GM19193 (cell line): ENCODE results near the gene THADA.

Experiments used
- POLR2A ChIP-seq: IDR thresholded peaks from 4 replicates; pipeline ENCODE4 v1.6.1; 2011; ENCODE audit not compliant: insufficient read depth, insufficient read length; ENCODE audit errors: extremely low read depth

THADA gene

GRCh38 chr2:43414586-43415135 is 181.2 kb downstream of the THADA start:
- no peak for TF ChIP-seq POLR2A

GRCh38 chr2:43414033-43414432 is 181.8 kb downstream of the THADA start:
- TF ChIP-seq POLR2A = no peak

GRCh38 chr2:43412114-43412753 is 183.6 kb downstream of the THADA start:
- TF ChIP-seq POLR2A = no peak

GRCh38 chr2:43410055-43410604 is 185.7 kb downstream of the THADA start:
- no peak for TF ChIP-seq POLR2A

DNA sequence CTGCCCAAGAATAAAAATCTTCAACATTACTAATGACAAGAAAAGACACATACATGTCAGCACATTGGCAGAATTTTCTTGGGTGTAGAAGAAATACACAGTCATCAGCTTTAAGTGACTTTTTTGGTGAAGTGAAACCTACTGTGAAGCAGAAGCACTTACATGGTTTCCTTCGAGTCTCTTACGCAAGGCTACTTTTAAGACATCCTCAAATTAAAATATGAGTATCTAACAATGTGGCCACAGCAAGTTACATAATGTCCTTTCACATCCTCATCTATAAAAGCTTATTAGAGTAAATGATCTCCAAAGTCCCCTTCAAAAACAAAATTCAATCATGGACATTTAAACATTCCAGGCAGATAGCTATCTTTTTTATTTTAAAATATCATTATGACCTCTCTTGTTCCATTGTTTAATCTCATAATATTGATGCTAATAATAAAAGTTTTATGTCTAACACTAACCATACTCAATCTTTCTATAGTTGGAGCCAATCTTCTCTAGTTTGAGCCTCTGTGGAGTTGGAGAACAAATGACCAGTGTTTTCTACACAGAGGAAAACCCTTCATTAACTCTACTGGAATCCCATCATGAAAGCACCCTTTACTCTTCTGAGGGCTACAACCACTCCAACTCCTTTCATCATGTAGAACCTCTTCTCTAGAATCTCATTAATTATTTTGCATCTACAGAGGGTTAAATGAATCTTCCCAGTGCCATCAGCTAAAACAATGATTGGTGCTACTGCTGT is 187.3 kb downstream of the THADA start:
- no peak for TF ChIP-seq POLR2A

DNA sequence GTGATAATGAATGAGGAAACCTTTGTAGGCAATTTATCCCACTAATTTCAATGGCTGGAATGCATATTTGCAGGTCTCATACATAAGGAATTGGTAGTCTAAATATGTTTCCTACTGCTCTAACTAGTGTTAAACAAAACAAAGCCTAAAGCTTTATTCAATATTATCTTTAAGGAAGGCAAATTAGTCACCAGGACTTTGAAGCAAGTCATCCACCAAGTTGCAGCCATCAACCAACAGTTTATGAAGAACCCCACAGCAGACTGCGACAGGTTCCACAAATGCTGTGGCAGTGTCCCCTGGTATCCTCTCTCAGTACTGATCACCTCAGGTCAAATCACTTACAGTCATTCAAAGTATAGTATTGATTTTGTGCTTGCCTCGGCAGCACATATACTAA is 187.9 kb downstream of the THADA start:
- TF ChIP-seq POLR2A = no peak

DNA sequence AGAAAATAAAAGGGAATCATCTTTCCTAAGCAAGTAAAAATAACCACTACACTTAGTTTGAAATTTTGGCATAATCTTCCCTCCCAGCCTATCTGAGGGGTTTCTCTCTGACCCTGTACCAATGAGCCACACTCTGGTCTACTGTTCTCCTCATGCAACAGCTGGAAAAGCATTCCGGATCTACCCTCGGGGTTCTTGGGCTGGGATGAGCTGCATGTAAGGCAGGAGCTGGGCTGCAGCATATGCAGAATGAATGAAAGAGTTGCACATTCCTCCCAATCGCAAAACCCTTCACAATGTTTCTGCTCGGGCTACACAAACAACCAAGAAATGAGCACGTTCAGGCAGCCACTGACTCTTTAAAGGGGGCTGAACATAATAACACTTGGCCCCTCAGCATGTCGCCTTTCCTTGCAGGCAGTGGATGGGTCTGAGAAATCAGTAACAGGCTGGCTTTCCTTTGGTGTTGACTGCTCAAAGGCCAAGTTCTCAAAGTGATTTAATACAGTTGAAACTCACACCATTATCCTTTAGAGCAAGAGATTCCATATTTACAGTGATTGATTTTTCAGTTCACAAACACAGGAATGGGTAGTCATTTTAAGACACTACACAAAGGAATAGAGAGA is 189.1 kb downstream of the THADA start:
- TF ChIP-seq POLR2A = no peak

- TF ChIP-seq POLR2A = no peak
These were observed 190.0 kb downstream of the THADA start for GRCh38 chr2:43405829-43406228.

DNA sequence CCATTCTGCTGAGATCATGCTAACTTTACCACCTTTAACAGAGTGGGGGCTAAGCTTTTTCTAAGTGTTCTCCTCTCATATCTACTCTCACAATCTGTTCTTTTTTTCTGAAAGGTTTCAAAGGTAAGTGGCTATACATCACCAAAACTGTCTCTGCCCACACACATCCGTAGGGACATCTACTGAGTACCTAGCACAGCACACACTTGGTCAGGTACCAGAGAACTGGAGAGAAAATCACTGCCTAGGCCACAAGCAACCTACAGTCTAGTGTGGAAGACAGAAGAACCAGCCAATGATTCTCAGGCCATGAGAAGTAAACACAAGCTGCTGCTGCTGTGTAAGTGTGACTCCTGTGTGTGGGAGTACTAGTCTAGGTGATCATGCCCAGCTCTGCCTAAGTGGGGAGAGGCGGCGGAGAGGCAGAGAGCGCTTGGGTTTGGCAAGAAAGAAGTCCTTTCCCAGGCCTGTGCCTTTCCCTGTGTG is 193.3 kb downstream of the THADA start:
- TF ChIP-seq POLR2A = peak; percentile 50

- TF ChIP-seq POLR2A = peak; percentile 41
These were observed 193.8 kb downstream of the THADA start for GRCh38 chr2:43402002-43402401.

GRCh38 chr2:43400508-43400907 is 195.3 kb downstream of the THADA start:
- no peak for TF ChIP-seq POLR2A

DNA sequence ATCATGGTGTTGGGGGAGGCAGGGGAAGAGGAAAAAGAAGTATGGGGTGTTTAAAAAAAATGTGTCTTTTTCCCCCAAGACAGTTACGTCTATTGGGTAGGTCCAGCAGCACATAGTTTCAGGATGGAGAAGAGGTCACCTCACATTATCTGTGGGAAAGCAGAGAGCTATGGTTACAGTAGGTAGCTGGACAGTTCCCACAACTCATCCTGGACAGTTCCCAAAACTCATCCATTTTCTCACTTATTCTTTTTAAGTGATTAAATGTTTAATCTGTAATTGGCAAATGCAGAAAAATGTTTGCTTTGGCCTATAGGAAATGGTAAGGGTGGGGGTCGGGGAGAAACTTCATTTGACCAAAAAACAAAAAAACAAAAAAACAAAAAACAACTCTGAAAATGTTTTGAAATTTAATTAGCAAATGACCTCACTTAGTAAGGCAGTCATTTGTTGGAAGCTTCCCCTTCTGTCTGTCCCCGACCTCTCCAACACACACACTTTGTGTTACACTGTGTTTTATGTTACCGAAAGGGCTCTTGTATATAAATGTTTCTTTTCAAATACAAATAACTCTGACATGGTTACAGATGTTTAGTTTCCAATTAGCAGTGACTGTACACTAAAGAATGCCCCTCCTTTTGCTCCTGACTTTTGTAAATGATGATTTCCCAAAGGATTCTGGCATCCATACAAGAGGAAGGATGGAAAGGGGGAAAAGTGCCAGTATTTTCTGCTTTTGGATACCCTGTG is 196.1 kb downstream of the THADA start:
- no peak for TF ChIP-seq POLR2A

DNA sequence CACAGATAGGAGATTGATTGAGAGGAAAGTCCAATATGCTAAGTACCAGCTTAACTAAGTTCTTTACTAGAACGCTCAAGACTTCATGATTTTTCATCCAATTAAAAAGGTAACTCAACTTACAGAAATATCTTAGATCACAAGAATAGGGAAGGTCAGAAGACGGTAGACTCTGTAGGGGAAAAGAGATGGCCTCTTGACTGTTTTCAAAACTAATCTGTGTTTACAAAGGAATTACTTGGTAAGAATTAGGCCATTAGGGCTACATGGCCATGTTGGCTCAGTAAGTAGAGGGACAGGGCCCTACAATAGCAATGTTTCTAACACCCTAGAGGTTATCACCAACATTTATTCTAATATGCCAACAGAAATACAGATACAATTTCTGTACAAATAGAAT is 196.7 kb downstream of the THADA start:
- TF ChIP-seq POLR2A = no peak

- no peak for TF ChIP-seq POLR2A
These were observed 198.0 kb downstream of the THADA start for GRCh38 chr2:43397821-43398220.
